Hypothalamus (tissue), 51 donors: Measurements from ENCODE around the gene PPIL6.

ENCODE experiments used
- DNase-seq, 51 donors: peaks; one replicate each; lab custom pipeline; 2025; lab: John Stamatoyannopoulos, UW

The PPIL6 gene

GRCh38 chr6:109411034-109411433 is 29.4 kb downstream of the PPIL6 start:
- DNase-seq = no peak

GRCh38 chr6:109406196-109406595 is 34.2 kb downstream of the PPIL6 start:
- no peak for DNase-seq

- peak in 2 of 51 donors; percentile 2 to 6 for DNase-seq
These were observed 43.4 kb downstream of the PPIL6 start for GRCh38 chr6:109397020-109397419.

- no peak for DNase-seq
These were observed 44.2 kb downstream of the PPIL6 start for GRCh38 chr6:109396046-109396718.

GRCh38 chr6:109393886-109394281 is 46.5 kb downstream of the PPIL6 start:
- DNase-seq = peak in 1 of 51 donors; percentile 11

GRCh38 chr6:109393157-109393885 is 47.1 kb downstream of the PPIL6 start:
- DNase-seq = no peak

GRCh38 chr6:109389650-109390274 is 50.7 kb downstream of the PPIL6 start:
- peak in 9 of 51 donors; percentile 1 to 29 (median 6) for DNase-seq

- DNase-seq = no peak
These were observed 52.2 kb downstream of the PPIL6 start for GRCh38 chr6:109388265-109388664.

- peak in 1 of 51 donors; percentile 38 for DNase-seq
These were observed 56.9 kb downstream of the PPIL6 start for GRCh38 chr6:109383438-109383940.

- DNase-seq = peak; percentile 54 to 99 (median 90)
These were observed 57.6 kb downstream of the PPIL6 start for GRCh38 chr6:109382576-109383437.

GRCh38 chr6:109381747-109382575 is 58.5 kb downstream of the PPIL6 start, which contains the start of gene CD164:
Gene CD164 (minus strand): TSS chr6:109382467. CDS start chr6:109382378, 89 bp downstream.
- DNase-seq = peak in 47 of 51 donors; percentile 74 to 99 (median 91)

GRCh38 chr6:109381061-109381746 is 59.2 kb downstream of the PPIL6 start:
- DNase-seq = peak in 2 of 51 donors; percentile 32 to 39

GRCh38 chr6:109379711-109380110 is 60.7 kb downstream of the PPIL6 start:
- no peak for DNase-seq

GRCh38 chr6:109377717-109378116 is 62.7 kb downstream of the PPIL6 start:
- DNase-seq = no peak

GRCh38 chr6:109374326-109374892 is 66.0 kb downstream of the PPIL6 start:
- no peak for DNase-seq

GRCh38 chr6:109373762-109374161 is 66.7 kb downstream of the PPIL6 start:
- no peak for DNase-seq

GRCh38 chr6:109373331-109373730 is 67.1 kb downstream of the PPIL6 start:
- DNase-seq = no peak

GRCh38 chr6:109372130-109372529 is 68.3 kb downstream of the PPIL6 start:
- DNase-seq = no peak
